OCI-M1 (cell line): ENCODE results near the gene PHLDA1.

Source experiments
- DNase-seq: peaks from one replicate; lab custom pipeline; 2025; lab: John Stamatoyannopoulos, UW

PHLDA1 gene

DNA sequence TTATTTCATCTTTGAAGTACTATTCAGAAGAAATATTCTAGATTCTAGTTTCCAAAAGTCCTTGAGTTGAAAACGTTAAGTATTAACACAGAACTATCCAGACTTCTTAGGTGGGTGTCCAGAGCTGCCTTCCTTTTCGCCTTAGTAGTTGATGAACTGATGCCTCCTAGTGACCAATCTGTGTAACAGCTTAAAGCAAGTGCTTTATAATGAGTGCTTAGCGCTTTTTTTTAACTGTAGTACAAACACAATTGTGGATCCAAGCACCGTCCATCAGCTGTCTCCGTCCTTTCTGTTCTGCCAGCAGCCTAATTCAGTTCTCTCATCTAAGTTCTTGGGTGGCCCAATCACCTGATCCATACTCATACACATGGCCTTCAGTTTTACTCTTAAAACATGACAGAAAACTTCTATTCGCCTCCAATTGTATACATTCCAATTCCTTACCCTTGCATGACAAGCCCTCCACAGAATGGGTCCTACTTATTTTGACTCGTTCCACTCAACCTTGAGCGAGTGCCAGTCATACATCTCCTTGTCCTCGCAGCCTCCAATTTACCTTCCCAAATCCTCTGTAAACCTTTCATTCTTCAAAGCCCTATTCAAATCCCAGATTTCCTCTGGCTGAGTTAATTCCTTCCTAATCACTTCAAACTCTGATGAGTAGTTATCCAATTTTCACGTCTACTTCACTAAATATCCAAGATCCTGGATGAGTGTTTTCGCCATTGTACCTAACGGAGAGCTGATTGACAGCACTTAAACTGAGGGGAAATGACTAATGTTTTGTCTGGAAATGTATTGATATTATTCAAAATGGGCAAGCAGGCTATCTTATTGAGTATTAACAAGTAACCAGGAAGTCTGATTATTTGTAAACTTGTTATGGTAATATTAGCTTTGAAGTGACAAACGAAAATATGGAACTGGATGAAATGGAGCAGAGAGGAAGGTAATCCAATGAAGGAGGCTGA, 5.8 kb upstream of the PHLDA1 start:
- peak; percentile 87 for DNase-seq

DNA sequence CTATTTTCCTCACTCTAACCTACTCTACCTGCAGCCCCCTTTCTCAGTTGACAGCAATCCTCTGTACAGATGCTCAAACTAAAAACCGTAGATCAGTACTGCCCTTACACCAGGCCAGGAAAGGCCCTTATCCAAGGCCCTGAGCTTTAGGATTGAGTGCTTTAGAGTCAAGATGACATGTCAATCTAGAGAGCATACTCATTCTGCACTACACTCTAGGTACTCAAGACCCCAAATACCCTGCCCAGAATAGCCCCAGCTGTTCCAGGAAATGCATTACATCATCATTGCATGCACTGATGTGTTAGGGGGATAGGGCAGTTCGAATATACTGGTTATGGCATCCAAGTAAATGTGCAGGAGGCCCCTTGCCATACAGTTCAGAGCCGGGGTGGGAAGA, 3.5 kb upstream of the PHLDA1 start:
- peak; percentile 30 for DNase-seq

DNA sequence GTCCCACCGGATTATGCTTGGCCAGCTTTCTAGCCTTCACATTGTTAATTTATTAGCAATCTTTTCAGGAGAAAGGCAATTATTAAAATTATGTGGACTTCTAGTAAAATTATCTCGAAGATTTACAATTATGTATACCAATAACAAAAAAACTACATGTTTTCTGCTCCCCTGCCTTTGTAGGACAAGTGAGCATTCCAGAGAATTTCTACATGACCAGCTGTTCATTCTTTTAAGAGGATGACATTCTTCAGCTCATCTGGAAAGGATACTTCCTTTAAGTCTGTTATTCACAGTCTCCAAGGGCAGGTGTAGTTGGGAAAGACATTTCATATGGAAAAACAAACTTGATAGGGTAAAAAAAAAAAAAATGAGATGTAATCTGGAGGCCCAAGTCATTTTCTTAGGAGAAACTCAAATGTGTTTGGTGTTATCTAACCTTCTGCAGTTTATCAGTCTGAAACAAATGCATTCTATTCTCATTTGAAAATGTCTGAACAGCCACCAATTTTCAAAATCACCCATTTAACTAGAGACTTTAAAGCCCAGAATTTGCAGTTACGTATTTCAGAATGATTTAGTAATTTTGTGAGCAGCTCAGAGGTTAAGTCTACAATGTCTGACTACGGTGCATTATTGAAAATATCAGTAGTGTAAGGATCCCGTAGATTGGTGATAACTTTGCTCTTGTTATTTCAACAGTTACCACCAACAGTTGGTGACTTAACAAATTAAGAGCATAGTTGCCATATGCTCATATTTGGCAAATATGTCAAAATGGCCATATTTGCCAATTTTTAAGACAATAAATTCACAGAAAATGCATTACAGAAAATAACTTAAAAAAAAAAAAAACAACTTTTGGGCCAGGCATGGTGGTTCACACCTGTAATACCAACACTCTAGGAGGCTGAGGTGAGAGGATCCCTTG, 1.8 kb upstream of the PHLDA1 start:
- peak; percentile 61 for DNase-seq

- DNase-seq: peak; percentile 81
These were observed 736 bp upstream of the PHLDA1 start for GRCh38 chr12:76032043-76032981.

- no peak for DNase-seq
These were observed 529 bp downstream of the PHLDA1 start for GRCh38 chr12:76031081-76031413.

DNA sequence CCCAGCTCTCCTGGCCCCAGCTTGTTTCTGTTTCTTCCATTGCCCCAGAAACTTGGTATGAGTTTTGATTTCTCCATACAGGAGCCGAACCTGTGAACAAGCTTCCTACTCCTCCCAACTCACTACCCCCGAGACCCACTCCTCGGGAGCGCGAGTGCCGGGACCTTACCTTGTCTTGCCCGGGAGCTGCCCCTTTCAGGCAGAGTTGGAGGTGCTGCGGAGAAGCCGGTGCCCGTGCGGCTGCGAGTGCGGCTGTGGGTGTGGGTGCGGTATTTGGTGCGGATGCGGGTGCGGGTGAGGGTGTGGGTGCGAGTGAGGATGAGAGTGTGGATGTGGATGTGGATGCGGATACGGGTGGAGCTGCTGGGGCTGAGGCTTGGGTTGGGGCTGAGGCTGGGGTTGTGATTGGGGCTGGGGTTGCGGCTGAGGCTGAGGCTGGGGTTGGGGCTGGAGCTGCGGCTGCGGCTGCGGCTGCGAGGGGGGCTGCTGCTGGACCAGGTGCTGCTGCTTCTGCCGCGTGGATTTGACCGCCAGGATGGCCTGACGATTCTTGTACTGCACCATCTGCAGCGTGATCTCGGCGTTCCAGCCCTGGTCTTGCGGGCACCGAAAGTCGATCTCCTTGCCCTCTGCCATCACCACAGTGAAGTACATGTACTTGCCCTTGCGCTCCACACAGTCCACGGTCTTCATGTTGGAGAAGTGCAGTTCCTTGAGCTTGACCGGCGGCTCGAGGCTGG, 1.1 kb downstream of the PHLDA1 start:
- DNase-seq: peak; percentile 16

GRCh38 chr12:76029982-76030340, 1.6 kb downstream of the PHLDA1 start:
- no peak for DNase-seq

GRCh38 chr12:76028571-76029277, 2.9 kb downstream of the PHLDA1 start:
- peak; percentile 30 for DNase-seq

DNA sequence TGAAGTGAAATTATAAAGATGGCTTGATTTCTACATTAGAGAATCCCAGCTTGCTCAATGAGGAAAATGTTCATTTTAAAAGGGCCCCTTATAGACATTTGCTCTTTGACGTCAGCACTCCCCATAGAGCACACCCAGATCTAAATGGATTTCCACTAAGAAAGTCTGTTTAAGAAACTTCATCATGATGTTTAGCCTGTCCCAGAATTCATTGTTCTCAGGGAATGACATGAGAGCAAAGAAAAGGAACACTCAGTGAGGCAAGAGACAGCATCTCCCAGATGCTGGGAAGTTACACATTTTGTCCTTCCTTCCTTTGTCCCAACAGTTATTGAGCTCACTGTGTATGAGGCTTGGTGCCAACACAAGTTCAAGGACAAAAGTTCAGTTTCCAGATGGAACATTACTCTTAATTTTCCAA, 4.9 kb downstream of the PHLDA1 start:
- DNase-seq: no peak

GRCh38 chr12:76025601-76026575, 5.7 kb downstream of the PHLDA1 start:
- peak; percentile 12 for DNase-seq

DNA sequence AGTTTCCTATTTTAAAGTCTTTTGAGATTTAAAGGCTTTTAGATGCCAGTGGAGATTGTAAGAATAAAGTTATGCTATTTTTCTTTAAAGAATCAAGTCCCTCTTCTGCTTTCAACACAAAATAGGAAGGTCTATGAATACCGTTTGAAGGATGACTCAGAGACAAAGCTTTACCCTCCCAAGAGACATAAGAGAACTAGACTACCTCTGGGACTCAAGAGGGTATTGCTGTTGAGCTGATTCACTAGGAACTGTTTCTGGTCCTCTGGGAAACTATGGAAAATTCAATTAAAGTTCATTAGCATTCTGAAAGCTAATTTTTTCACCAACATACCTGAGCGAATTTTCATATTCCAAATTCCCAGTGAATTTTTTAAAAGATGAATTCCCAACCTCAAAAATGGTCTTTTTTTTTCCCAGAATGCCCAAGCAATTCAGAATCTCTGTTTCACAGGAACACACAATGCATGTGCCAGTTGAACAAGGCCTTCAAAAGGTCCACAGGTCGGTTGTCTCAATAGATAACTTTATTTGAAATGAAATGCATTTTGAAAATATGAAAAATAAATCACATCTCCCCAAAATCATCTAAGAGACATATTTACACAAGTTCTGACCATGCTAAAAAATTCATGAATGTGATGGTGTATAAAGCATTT, 6.5 kb downstream of the PHLDA1 start:
- peak; percentile 34 for DNase-seq

GRCh38 chr12:76024102-76024781, 7.3 kb downstream of the PHLDA1 start:
- no peak for DNase-seq

GRCh38 chr12:76023069-76023690, 8.4 kb downstream of the PHLDA1 start:
- no peak for DNase-seq

DNA sequence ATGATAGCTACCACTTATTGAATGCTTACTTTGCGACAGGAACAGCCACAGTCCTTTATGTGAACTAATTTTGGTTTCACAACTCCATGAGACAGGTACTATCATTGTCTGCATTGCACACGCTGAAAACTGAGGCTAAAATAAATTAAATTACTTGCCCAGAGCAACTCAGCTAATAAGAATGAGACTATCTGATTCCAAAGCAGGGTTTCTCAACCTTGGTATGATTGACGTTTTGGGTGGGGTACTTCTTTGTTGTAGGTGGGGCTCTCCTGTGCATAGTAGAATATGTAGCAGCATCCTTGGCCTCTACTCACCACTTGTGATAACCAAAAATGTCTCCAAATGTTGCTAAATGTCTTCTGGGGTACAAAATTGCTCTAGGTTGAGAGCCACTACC, 9.1 kb downstream of the PHLDA1 start:
- DNase-seq: no peak

DNA sequence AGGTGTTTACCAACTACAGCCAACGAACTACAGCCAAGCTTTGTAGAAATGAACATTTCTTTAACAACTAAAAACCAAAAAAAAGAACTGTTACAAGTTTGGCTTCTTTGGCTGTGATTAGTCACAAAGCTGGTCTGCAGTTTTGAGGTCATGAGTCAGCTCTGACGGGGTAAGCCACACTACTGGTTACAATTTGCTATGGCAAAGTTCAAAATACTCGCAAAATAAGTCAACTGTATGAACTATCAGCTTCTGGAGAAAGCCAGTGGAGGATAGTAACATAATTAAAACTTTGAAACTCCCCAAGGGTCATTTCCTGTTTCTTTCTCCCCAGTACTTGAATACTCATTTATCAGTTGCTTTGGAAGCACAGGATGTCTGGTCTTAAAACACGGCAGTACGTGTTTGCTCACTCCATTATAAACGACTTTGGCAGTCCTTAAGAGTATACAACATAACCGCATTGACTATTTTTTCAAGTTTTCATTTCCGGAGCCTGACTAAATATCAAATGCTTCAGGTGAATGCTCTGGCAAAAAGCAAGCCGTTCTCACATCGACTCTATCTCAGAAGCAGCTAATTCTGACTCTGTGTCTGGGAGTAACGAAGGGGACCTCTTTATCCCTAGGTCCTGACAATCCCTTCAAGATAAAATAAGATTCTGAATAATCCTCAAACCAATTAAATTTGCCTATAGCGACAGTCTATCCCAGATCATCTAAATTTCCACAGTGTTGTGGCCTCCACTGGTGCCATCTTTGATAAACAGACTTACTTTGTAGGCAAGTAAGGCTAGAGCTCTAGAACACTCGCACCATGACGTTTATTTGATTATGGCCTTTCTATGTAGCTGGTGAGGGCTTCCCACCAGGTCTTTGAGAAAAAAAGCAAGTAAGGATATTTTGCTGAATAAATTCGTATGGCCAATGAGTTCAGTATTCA, 10.6 kb downstream of the PHLDA1 start:
- DNase-seq: peak; percentile 62

- DNase-seq: no peak
These were observed 11.3 kb downstream of the PHLDA1 start for GRCh38 chr12:76020281-76020680.
